Heart left ventricle (tissue), 16 donors: ENCODE results near the gene TPRG1L. TPM values are rescaled to one million over a fixed set of nuclear protein-coding genes. Genes with fewer than 3 reads are reported as not detected.

Experiments used
- ATAC-seq, 4 donors: fragments of 200-7000 bp; cut with Tn5 transposase; one replicate each; pipeline ENCODE4 v1.9.1; 2020 to 2022; ENCODE audit warnings: moderate library complexity in 4 of 4, mild to moderate bottlenecking in 3 of 4, moderate number of reproducible peaks in 1 of 4
- DNase-seq, 5 donors: peaks; one replicate each; pipeline ENCODE4 v3.0.0-alpha.2; 2020
- H3K27ac ChIP-seq, 12 donors: fragments of 200-600 bp; sonication (generic) in 4 of 12; one replicate each; pipeline versions ENCODE4 v1.5.0 to v1.8.0; 2016 to 2022; ENCODE audit warnings: mild to moderate bottlenecking in 2 of 12
- H3K27me3 ChIP-seq, 9 donors: fragments of 200-600 bp; sonication (generic) in 2 of 9; one replicate each; pipeline versions ENCODE4 v1.5.1 to v1.8.0; 2016 to 2022; ENCODE audit warnings: mild to moderate bottlenecking in 3 of 9
- H3K36me3 ChIP-seq, 9 donors: fragments of 200-600 bp; sonication (generic) in 2 of 9; one replicate each; pipeline versions ENCODE4 v1.5.0 to v1.8.0; 2018 to 2022; ENCODE audit warnings: mild to moderate bottlenecking in 2 of 9
- H3K4me1 ChIP-seq, 12 donors: fragments of 200-600 bp; sonication (generic) in 4 of 12; one replicate each; pipeline versions ENCODE4 v1.5.0 to v1.8.0; 2016 to 2022; ENCODE audit warnings: mild to moderate bottlenecking in 3 of 12
- H3K4me3 ChIP-seq, 12 donors: fragments of 200-600 bp; sonication (generic) in 4 of 12; one replicate each; pipeline versions ENCODE4 v1.5.0 to v1.8.0; 2017 to 2022; ENCODE audit warnings: mild to moderate bottlenecking in 9 of 12, moderate library complexity in 4 of 12
- H3K9me3 ChIP-seq, 12 donors: fragments of 200-600 bp; sonication (generic) in 4 of 12; one replicate each; pipeline versions ENCODE4 v1.5.0 to v1.8.0; 2016 to 2022; ENCODE audit warnings: mild to moderate bottlenecking in 1 of 12
- POLR2A ChIP-seq, 2 donors: fragments of 450-650 bp; IDR thresholded peaks; one replicate each; pipeline ENCODE4 v1.6.1; 2017; ENCODE audit warnings: antibody characterized with exemption in 2 of 2, mild to moderate bottlenecking in 2 of 2, moderate library complexity in 2 of 2
- WGBS, 4 donors: extraction: QIAGEN DNeasy Blood & Tissue Kit in 2 of 4; methylation state at CpG; one replicate each; pipeline versions ENCODE4 v1.1.5 to v1.1.7; 2013 to 2018; 5-methylcytosine and 5-hydroxymethylcytosine counted together
- intact Hi-C, 10 donors: fragments of 100-400 bp; cut with DNase I; formaldehyde crosslinking; loops; one replicate each; pipeline versions ENCODE4 v1.11.1 to v1.14.2; 2022
- polyA plus RNA-seq, 2 donors: library from polyadenylated mRNA; stranded (reverse); fragments of 200-250 nt; gene quantifications; one replicate each; pipeline ENCODE4 v1.2.3, GENCODE V29; 2013
- total RNA-seq, 9 donors: library from RNA; depleted of rRNA in 2 of 9; stranded (reverse); fragments of >200 nt in 2 of 9; fragmentation: NEBNext Ultra II Directional in 3 of 9; extraction: Animal tissue kit (Norgen Biotek cat#: 25700) in 3 of 9; gene quantifications; one replicate each; pipeline versions ENCODE4 v1.1.0 to v1.2.4, GENCODE V29; 2016 to 2023
- TF ChIP-seq, protein P1 (sequence below), 12 donors: fragments of 200-600 bp; sonication (generic) in 4 of 12; IDR thresholded peaks; one replicate each; pipeline versions ENCODE4 v1.5.0 to v1.8.0; 2018 to 2022; ENCODE audit warnings: antibody characterized with exemption in 12 of 12, mild to moderate bottlenecking in 5 of 12
- donor health status: ischemic (EF 13 %, LVEDD 7.1; RV severe dilation, severe dysfunction).
- donor health status: healthy with polysubstance abuse.
- donor health status: DM: no; HTN: yes; CAD: no.
- donor health status: DM: no; HTN: no; CAD: no.
- donor health status: ischemic (EF 25% LVEDD 6.9; RV normal size, moderate dysfunction).
- donor health status: ischemic (EF 25% LVEDD 5.7; RV mildly dilated, moderate dysfunction).
- donor health status: healthy.
- donor health status: DM: yes; HTN: yes; CAD: no.
- donor health status: ischemic (EF 35%, LVEDD 5.7; RV mildly dilated, moderate dysfunction).
- donor health status: nonischemic (EF 11% LVEDD 7.7; RV severe dilation, severe dysfunction).
- donor health status: DM: yes; HTN: yes; CAD: no.
- donor health status: PGD.
- donor health status: ischemic (EF 29% LVEDD 5.4; RV normal size, mild dysfunction).
- donor health status: nonischemic (EF 23%, LVEDD 6.1; RV moderate dilation, normal function).

Gene TPRG1L
- total and polyA plus RNA-seq, 11 donors = 24.2 to 58.0 (median 48.8) TPM

DNA sequence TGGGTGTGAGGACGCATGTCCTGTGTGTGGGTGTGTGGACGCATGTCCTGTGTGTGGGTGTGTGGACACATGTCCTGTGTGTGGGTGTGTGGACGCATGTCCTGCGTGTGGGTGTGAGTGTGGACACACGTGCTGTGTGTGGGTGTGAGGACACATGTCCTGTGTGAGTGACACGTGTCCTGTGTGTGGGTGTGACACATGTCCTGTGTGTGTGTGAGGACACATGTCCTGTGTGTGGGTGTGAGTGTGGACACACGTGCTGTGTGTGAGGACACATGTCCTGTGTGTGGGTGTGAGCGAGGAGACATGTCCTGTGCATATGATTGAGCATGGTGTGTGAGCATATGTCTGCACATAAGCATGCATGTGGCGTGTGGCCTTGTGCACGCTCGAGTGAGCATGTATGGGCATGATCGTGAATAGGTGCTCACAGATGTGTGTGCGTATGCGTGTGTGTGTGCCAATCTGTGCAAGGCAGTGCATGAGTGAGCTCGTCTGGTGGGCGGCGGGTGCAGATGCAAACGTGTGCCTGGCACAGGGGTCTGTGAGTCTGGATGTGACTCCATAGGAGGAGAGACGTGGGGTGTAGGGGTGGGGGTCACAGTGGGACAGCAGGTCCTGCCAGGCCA lies 38.8 kb upstream of the TPRG1L start:
- H3K4me1 ChIP-seq = peaks cover 0 to 11% (median 0%) of the 10 kb centered on the region in 12 donors
- peaks cover 0 to 2% (median 0%) of the 10 kb centered on the region in 9 donors for H3K27me3 ChIP-seq
- intact Hi-C loops = no loop called here
- no peaks in the 10 kb centered on the region for H3K9me3 ChIP-seq
- no peak overlapping the region for H3K4me3 ChIP-seq
- H3K36me3 ChIP-seq = no peaks in the 10 kb centered on the region
- ATAC-seq = no peak
- TF ChIP-seq, protein P1, sequence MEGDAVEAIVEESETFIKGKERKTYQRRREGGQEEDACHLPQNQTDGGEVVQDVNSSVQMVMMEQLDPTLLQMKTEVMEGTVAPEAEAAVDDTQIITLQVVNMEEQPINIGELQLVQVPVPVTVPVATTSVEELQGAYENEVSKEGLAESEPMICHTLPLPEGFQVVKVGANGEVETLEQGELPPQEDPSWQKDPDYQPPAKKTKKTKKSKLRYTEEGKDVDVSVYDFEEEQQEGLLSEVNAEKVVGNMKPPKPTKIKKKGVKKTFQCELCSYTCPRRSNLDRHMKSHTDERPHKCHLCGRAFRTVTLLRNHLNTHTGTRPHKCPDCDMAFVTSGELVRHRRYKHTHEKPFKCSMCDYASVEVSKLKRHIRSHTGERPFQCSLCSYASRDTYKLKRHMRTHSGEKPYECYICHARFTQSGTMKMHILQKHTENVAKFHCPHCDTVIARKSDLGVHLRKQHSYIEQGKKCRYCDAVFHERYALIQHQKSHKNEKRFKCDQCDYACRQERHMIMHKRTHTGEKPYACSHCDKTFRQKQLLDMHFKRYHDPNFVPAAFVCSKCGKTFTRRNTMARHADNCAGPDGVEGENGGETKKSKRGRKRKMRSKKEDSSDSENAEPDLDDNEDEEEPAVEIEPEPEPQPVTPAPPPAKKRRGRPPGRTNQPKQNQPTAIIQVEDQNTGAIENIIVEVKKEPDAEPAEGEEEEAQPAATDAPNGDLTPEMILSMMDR (IDR thresholded peaks at IDR 0.05) = no peak
- H3K27ac ChIP-seq = no peak overlapping the region
- 89 to 93% (median 91%) methylated on average over 19 of the region's 19 CpGs for WGBS, 4 donors
- no peak for DNase-seq

DNA sequence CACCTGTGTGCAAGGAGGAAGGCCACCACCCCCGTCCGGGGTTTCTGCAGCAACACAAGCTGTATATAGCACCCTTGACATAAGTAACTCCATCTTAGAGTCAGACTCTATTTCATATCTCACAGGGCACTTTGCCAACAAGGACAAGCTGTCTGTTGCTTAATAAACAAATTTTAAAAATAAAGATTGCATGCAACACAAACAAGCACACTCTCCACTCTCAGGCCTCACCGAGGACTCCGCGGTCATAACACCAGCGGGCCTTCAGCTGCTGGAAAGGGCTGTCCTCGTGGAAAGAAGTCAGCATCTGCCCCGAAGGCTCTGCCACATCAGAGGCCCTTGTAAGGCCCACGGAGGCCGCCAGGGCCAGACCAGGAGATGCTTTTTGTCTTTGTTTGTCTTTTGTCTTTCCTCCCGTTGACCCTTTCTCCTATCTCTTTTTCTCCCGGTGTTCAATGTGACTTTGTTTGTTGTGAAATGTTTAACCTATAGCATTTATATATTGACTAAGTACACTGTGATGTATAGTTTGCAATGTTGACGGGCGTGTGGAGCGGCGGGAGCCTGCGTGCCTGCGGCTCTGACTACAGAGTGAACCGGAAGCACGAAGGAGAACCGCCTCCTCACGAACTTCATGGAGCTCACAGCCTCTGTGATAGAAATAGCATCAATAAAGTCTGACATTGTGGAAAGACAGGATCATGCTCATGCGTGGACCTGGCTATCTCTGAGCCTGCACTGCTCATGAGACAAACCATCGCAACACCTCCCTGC lies 37.6 kb upstream of the TPRG1L start:
- intact Hi-C loops = no loop called here
- Histone ChIP-seq H3K9me3 (no peaks in the 10 kb centered on the region), H3K4me3 (no peak overlapping the region), H3K36me3 (no peaks in the 10 kb centered on the region), H3K27ac (no peak overlapping the region), H3K4me1 (peaks cover 0 to 11% (median 0%) of the 10 kb centered on the region in 12 donors), H3K27me3 (no peaks in the 10 kb centered on the region)
- TF ChIP-seq, protein P1 (IDR thresholded peaks at IDR 0.05) = no peak
- no peak for TF ChIP-seq POLR2A (IDR thresholded peaks at IDR 0.05)
- no peak for ATAC-seq
- 82 to 84% (median 82%) methylated on average over 24 of the region's 24 CpGs for WGBS, 4 donors
- DNase-seq = no peak

DNA sequence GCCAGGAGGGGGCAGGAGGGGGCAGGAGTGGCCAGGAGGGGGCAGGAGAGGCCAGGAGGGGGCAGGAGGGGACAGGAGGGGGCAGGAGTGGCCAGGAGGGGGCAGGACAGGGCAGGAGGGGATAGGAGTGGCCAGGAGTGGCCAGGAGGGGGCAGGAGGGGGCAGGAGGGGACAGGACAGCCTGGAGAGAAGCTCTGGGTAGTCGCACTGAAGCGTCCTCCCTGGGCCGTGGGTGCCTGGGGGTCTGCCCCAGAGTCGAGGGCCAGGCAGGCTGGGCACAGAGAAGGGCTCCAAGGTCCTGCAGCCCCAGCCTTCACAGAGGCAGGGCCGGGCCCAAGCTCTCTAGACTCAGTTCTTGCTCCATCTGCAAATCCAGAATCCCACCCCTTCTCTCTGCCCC lies 36.4 kb upstream of the TPRG1L start:
- ATAC-seq (no peak), DNase-seq (no peak)
- H3K4me1 ChIP-seq = peaks cover 0 to 11% (median 0%) of the 10 kb centered on the region in 12 donors
- TF ChIP-seq POLR2A (IDR thresholded peaks at IDR 0.05) = no peak
- TF ChIP-seq, protein P1 (IDR thresholded peaks at IDR 0.05) = no peak
- 81 to 90% (median 88%) methylated on average over 5 of the region's 5 CpGs for WGBS, 4 donors
- no peaks in the 10 kb centered on the region for H3K27me3 ChIP-seq
- no peak overlapping the region for H3K4me3 ChIP-seq
- intact Hi-C loops = no loop called here
- H3K9me3 ChIP-seq = no peaks in the 10 kb centered on the region
- no peaks in the 10 kb centered on the region for H3K36me3 ChIP-seq
- no peak overlapping the region for H3K27ac ChIP-seq

DNA sequence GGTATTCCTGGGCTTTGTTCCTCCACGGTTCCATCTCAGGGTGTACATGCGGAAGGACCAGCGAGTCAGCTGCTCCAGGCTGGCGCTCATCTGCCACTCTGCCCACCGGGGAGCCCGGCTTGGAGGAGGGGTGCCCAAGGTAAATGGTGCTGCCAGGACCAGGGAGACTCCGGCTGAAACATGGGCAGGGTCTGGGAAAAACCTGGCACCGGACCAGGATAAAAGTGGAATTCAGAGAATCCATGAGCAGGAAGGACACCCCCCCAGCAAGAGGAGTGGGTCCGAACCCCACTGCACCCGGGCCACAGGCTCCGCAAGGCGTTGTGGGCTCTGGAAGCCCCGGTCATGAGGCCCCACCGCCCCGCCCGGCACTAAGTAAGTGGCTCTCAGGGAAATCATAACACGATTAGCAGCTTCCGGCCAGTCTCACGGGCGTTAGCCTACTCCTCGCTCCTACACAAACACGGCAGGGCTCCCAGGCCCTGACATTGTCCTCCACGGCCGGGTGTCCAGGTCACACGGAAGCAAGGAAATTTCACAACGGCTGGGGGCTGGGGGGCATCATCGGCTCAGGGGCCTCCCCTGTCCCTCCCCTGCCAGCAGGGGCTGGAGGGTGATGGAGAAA lies 34.6 kb upstream of the TPRG1L start:
- no peak for TF ChIP-seq POLR2A (IDR thresholded peaks at IDR 0.05)
- TF ChIP-seq, protein P1 (IDR thresholded peaks at IDR 0.05) = no peak
- ATAC-seq = peak in 2 of 4 donors; percentile 31 to 63

More for the DNA sequence above, 34.6 kb upstream of the TPRG1L start:
- no peaks in the 10 kb centered on the region for H3K36me3 ChIP-seq
- intact Hi-C loops = no loop called here
- WGBS, 4 donors = 37 to 56% (median 45%) methylated on average over 21 to 27 of the region's 27 CpGs
- no peaks in the 10 kb centered on the region for H3K27me3 ChIP-seq
- H3K27ac ChIP-seq = no peak overlapping the region
- DNase-seq = no peak
- no peak overlapping the region for H3K4me3 ChIP-seq
- no peaks in the 10 kb centered on the region for H3K9me3 ChIP-seq
- H3K4me1 ChIP-seq = peaks cover 0 to 11% (median 0%) of the 10 kb centered on the region in 12 donors
